ENCODE results near the gene PPP2R5A.

Gene PPP2R5A

DNA sequence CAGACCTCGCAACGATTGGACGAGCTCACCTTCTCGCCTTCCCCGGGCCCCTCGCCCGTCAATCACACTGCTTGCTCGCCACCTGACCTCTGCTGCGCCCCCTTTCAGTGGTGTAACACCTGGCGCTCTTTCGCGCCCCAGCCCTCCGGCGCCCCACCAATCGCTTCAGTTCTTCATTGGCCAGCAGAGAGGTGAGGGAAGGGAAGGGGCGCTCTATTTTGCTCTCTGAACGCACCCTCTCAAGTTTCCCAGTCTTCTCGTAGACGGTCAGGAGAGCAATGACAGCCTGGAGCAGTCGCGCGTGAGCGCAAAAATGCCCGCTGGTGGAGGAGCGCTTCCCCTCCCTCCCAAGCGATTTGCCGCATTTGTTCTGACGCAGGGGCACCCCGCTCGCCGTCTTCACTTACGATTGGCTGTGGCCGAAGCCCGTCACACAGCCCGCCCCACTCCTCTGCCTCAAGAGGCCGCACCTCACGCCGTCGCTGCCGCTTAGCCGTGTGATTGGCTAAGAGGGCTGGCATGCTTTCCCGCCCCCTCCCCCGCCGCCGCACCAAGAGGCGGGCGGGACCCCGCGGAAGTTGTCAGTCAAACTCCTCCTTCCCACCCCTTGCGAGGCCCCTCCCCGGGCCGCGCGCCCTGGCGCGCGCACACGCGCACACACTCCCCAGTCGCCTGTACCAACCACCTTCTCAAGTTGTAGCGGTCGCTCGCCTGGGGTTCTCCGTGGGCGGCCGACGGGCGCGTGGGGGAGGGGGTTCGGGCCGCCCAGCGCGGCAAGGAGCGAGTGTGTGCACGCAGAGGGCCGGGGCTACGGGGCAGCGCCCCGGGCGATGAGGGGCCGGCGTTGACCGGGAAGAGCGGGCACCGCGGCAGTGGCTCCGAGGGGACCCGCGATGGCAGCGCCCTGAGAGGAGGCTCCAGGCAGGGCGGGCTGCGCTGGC is at the start of gene PPP2R5A:
TSS of gene PPP2R5A (plus strand) at position 667 of the 941 bp plus-strand sequence. CDS start 701 bp downstream, outside the sequence.
- Mint-ChIP-seq H3K4me3 (peak within 1 kb of the TSS; percentile 95 to 97 (median 96)), H3K9me3 (no peaks in the 10 kb centered on the region), H3K27me3 (ENCODE audit: low read depth) (peaks cover 8% of the 10 kb centered on the region), H3K27ac (peak within 1 kb of the TSS; percentile 75 to 96 (median 96)), H3K4me1 (peaks cover 14% of the 10 kb centered on the region), H3K36me3 (ENCODE audit: low read depth) (no peaks in the 10 kb centered on the region)
- TF ChIP-seq, protein P1, sequence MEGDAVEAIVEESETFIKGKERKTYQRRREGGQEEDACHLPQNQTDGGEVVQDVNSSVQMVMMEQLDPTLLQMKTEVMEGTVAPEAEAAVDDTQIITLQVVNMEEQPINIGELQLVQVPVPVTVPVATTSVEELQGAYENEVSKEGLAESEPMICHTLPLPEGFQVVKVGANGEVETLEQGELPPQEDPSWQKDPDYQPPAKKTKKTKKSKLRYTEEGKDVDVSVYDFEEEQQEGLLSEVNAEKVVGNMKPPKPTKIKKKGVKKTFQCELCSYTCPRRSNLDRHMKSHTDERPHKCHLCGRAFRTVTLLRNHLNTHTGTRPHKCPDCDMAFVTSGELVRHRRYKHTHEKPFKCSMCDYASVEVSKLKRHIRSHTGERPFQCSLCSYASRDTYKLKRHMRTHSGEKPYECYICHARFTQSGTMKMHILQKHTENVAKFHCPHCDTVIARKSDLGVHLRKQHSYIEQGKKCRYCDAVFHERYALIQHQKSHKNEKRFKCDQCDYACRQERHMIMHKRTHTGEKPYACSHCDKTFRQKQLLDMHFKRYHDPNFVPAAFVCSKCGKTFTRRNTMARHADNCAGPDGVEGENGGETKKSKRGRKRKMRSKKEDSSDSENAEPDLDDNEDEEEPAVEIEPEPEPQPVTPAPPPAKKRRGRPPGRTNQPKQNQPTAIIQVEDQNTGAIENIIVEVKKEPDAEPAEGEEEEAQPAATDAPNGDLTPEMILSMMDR (IDR thresholded peaks at IDR 0.05; ENCODE audit: unreplicated experiment in 3 of 3) = peak in 2 of 3 experiments; percentile 16 to 17

DNA sequence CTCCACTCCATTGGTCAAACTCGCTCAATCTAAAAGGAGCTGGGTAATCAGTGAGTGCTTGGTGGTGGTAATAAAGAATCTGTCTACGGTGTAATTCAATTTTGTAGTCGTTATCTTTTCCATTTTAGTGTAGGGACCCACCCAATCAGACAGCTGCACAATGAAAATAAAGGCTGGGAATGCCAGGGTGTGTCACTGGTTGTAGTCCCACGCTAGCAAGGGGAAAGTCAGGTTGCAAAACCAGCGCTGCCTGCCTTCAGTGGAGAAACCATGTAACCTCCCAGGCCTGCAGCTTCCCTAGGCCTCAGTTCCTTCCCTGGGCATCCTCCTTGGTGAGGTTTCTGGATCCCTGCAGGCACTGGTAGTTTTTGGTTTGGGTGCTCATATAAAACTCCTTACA is 49.4 kb upstream of the PPP2R5A start:
- Mint-ChIP-seq H3K27me3 (ENCODE audit: low read depth) (peaks cover 22% of the 10 kb centered on the region), H3K4me1 (peaks cover 19% of the 10 kb centered on the region), H3K36me3 (ENCODE audit: low read depth) (no peaks in the 10 kb centered on the region), H3K27ac (no peak overlapping the region), H3K4me3 (no peak overlapping the region), H3K9me3 (no peaks in the 10 kb centered on the region)
- TF ChIP-seq, protein P1 (IDR thresholded peaks at IDR 0.05; ENCODE audit: unreplicated experiment in 3 of 3) = no peak

DNA sequence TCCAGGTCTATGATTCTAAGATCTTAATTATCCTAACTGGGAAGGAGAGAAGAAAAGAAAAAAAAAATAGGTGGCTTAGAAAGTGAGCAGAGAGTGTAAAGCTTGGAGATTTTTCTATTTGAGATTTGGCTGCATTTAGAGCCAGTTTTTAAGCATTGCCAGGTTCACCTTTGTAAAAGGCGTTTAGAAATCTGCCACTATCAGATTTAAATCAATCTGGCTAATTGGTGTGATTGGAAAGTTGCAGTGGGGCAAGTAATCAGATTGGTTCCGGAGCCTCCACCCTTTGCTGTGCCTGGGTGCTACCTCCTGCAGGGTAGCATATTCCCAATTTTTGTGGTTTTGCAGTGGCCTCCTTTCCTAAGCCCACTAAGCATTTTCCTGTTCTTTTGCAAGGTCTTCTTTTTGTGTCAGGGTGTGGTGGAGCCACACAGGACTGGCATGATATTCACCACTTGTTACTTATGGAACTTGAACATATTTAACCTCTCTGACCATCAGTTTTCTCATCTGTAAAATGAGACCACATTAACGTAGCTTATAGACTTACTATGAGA is 48.5 kb upstream of the PPP2R5A start:
- no peak overlapping the region for H3K4me3 Mint-ChIP-seq
- H3K9me3 Mint-ChIP-seq = no peaks in the 10 kb centered on the region
- H3K36me3 Mint-ChIP-seq (ENCODE audit: low read depth) = no peaks in the 10 kb centered on the region
- TF ChIP-seq, protein P1 (IDR thresholded peaks at IDR 0.05; ENCODE audit: unreplicated experiment in 3 of 3) = no peak
- H3K27me3 Mint-ChIP-seq (ENCODE audit: low read depth) = peaks cover 22% of the 10 kb centered on the region
- H3K4me1 Mint-ChIP-seq = peaks cover 19% of the 10 kb centered on the region
- no peak overlapping the region for H3K27ac Mint-ChIP-seq

DNA sequence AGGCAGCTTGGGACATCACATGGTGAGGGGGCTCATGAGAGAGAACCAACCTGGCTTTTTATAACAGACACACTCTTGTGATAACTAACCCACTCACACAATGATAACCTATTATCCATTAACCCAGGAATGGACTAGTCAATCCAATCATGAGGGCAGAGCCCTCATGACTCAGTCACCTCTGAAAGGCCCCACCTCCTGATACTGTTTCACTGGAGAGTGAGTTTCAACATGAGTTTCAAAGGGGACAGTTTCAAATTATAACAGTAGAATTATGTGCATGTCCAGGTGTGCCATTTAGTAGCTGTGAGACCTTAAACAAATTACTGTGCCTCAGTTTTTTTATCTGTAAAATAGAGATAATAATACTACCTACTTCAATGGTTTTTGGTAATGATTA is 47.6 kb upstream of the PPP2R5A start:
- no peak overlapping the region for H3K27ac Mint-ChIP-seq
- no peaks in the 10 kb centered on the region for H3K36me3 Mint-ChIP-seq (ENCODE audit: low read depth)
- H3K27me3 Mint-ChIP-seq (ENCODE audit: low read depth) = peaks cover 22% of the 10 kb centered on the region
- TF ChIP-seq, protein P1 (IDR thresholded peaks at IDR 0.05; ENCODE audit: unreplicated experiment in 3 of 3) = no peak
- H3K9me3 Mint-ChIP-seq = no peaks in the 10 kb centered on the region
- no peak overlapping the region for H3K4me3 Mint-ChIP-seq
- H3K4me1 Mint-ChIP-seq = peaks cover 19% of the 10 kb centered on the region

DNA sequence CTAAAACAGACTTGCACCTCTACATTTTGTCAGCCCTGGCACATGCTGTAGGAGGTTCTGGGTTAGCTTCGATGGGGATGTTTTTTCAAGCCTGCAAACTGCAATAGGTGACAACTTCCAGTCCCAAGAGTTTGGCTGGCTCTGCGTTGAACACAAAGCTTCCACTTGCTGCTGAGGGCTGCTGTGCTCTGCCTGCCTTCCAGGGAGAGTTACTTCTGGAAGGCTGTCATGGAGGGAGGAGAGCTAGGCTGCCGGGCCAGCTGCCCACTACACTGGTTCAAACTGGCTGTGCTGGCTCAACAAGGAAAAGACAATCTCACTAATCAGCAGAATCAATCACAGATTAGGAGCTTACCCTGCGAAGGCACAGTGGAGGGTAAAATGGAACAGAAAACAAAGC is 46.7 kb upstream of the PPP2R5A start:
- H3K27ac Mint-ChIP-seq = peak overlapping the region in 1 of 3 experiments; percentile 65
- no peaks in the 10 kb centered on the region for H3K9me3 Mint-ChIP-seq
- TF ChIP-seq, protein P1 (IDR thresholded peaks at IDR 0.05; ENCODE audit: unreplicated experiment in 3 of 3) = no peak
- no peak overlapping the region for H3K4me3 Mint-ChIP-seq
- peaks cover 18% of the 10 kb centered on the region for H3K27me3 Mint-ChIP-seq (ENCODE audit: low read depth)
- H3K4me1 Mint-ChIP-seq = peaks cover 19% of the 10 kb centered on the region
- no peaks in the 10 kb centered on the region for H3K36me3 Mint-ChIP-seq (ENCODE audit: low read depth)
